NT2/D1 (cell line): ENCODE data around the gene MAP2K3.
"Not testable (repeated sequence)": the region's sequence is repeated elsewhere in the genome, so short reads cannot be mapped to it uniquely, and the experiment has no call there.

Experiments used
- SUZ12 ChIP-seq: IDR thresholded peaks from 2 replicates; pipeline ENCODE4 v1.6.1; 2011; ENCODE audit not compliant: insufficient read length, insufficient read depth; ENCODE audit errors: extremely low read depth
- YY1 ChIP-seq: IDR thresholded peaks from 2 replicates; pipeline ENCODE4 v1.6.1; 2011; ENCODE audit not compliant: insufficient read length, insufficient read depth
- ZNF274 ChIP-seq: IDR thresholded peaks from 2 replicates; pipeline ENCODE4 v1.6.1; 2011; ENCODE audit warnings: mild to moderate bottlenecking, low read depth, low read length

DNA sequence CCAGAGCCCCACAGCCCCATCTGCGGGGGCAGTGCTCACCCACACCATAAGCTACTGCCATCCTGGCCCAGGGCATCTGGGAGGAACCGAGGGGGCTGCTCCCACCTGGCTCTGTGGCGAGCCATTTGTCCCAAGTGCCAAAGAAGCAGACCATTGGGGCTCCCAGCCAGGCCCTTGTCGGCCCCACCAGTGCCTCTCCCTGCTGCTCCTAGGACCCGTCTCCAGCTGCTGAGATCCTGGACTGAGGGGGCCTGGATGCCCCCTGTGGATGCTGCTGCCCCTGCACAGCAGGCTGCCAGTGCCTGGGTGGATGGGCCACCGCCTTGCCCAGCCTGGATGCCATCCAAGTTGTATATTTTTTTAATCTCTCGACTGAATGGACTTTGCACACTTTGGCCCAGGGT is 29.8 kb downstream of the MAP2K3 start:
- not testable (repeated sequence) for TF ChIP-seq YY1, ZNF274, SUZ12
